Loucy (cell line): ENCODE results near the gene SORCS2.

Experiments used
- H2AFZ ChIP-seq: fragments of 200-600 bp; sonication (generic); 2 replicates; pipeline ENCODE4 v1.6.0; 2016; ENCODE audit warnings: antibody characterized with exemption, mild to moderate bottlenecking, low read length, moderate library complexity
- H3F3A ChIP-seq: fragments of 200-600 bp; 2 replicates; pipeline ENCODE4 v1.6.0; 2016; ENCODE audit warnings: antibody characterized with exemption, low read depth, mild to moderate bottlenecking
- H3K27me3 ChIP-seq: fragments of 200-600 bp; sonication (generic); 2 replicates; pipeline ENCODE4 v1.6.1; 2014; ENCODE audit warnings: low read length, mild to moderate bottlenecking; ENCODE audit not compliant: insufficient read depth, poor library complexity, severe bottlenecking
- H3K36me3 ChIP-seq: fragments of 200-600 bp; sonication (generic); 2 replicates; pipeline ENCODE4 v1.6.1; 2016; ENCODE audit warnings: low read length; ENCODE audit not compliant: insufficient read depth
- H3K4me1 ChIP-seq: fragments of 200-600 bp; sonication (generic); 2 replicates; pipeline ENCODE4 v1.5.1; 2014; ENCODE audit warnings: low read length, mild to moderate bottlenecking; ENCODE audit not compliant: insufficient read depth, poor library complexity, severe bottlenecking
- H3K4me2 ChIP-seq: fragments of 200-600 bp; sonication (generic); 2 replicates; pipeline ENCODE4 v1.6.0; 2014; ENCODE audit warnings: antibody characterized with exemption, low read length, low read depth, mild to moderate bottlenecking; ENCODE audit not compliant: poor library complexity, severe bottlenecking
- H3K4me3 ChIP-seq: fragments of 200-600 bp; sonication (generic); 2 replicates; pipeline ENCODE4 v1.5.1; 2014; ENCODE audit warnings: low read length, mild to moderate bottlenecking, mixed read lengths; ENCODE audit not compliant: poor library complexity, severe bottlenecking
- H3K79me2 ChIP-seq: fragments of 200-600 bp; sonication (generic); 2 replicates; pipeline ENCODE4 v1.6.1; 2014; ENCODE audit warnings: low read length; ENCODE audit not compliant: insufficient read depth
- H3K9ac ChIP-seq: fragments of 200-600 bp; sonication (generic); 2 replicates; pipeline ENCODE4 v1.6.0; 2014; ENCODE audit warnings: mild to moderate bottlenecking, low read depth, low read length, moderate library complexity; ENCODE audit not compliant: poor library complexity, severe bottlenecking
- H3K9me2 ChIP-seq: fragments of 200-600 bp; sonication (generic); replicated peaks from 2 replicates; pipeline ENCODE4 v1.6.1; 2016; ENCODE audit warnings: low read depth, low read length, mixed read lengths
- H3K9me3 ChIP-seq: fragments of 200-600 bp; sonication (generic); 2 replicates; pipeline ENCODE4 v1.6.1; 2014; ENCODE audit warnings: mild to moderate bottlenecking, antibody characterized with exemption, low read length, low read depth; ENCODE audit not compliant: insufficient read depth
- H4K20me1 ChIP-seq: fragments of 200-600 bp; sonication (generic); 2 replicates; pipeline ENCODE4 v1.6.0; 2014; ENCODE audit warnings: antibody characterized with exemption, low read length, mild to moderate bottlenecking; ENCODE audit not compliant: insufficient read depth, poor library complexity, severe bottlenecking
- EZH2phosphoT487 ChIP-seq: fragments of 200-600 bp; IDR thresholded peaks from 2 replicates; pipeline ENCODE4 v1.6.1; 2018; ENCODE audit warnings: antibody characterized with exemption, mild to moderate bottlenecking, moderate library complexity, borderline replicate concordance
- TF ChIP-seq, protein P1 (sequence below): fragments of 200-600 bp; sonication (generic); conservative IDR thresholded peaks from 2 replicates; pipeline ENCODE4 v1.5.1; 2014; ENCODE audit warnings: mild to moderate bottlenecking, antibody characterized with exemption, low read length

Gene SORCS2

GRCh38 chr4:7264694-7265093 lies 72.4 kb downstream of the SORCS2 start:
- Histone ChIP-seq H3K4me1 (no peaks in the 10 kb centered on the region), H3K9me2 (no peaks in the 10 kb centered on the region)

DNA sequence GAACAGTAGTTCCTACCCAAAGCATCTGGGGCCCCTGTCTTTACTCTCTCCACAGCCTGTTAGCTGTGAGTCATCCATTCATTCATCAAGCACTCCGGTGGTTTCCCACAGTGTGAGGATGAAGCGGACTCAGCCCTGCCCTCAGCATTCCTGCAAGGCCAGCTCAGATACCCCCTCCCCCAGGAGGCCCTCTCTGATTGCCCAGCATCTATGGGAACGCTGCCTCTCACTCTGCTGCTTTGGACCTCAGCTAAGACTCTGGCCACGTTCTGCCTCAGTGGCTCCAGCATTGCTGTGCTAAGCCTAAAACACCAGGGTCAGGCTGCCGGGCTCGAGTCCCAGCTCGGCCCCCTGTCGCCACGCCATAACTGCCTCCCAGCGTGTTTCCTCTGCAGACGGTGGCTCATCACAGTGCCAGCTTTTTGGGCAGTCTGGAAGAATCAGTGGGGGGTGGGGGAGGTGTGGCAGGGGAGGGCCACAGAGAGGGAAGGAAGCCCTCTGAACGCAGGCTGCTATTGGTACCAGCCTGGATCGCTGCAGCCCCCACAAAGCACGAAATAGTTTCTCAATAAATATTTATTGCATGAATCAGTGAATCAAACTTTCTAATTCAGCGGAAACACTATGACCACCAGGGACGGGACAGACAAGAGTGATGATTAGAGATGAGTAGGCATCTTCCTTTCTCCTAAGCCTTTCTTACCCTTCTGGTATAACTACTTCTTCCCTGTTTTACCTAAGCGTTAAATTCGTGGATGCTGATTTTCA lies 74.4 kb downstream of the SORCS2 start:
- Histone ChIP-seq H3K4me1 (no peaks in the 10 kb centered on the region), H2AFZ (no peak overlapping the region), H3K27me3 (no peaks in the 10 kb centered on the region), H4K20me1 (no peaks in the 10 kb centered on the region), H3K36me3 (no peaks in the 10 kb centered on the region), H3K4me2 (no peak overlapping the region), H3K4me3 (no peak overlapping the region), H3K9me2 (no peaks in the 10 kb centered on the region), H3F3A (no peaks in the 10 kb centered on the region), H3K9me3 (peaks cover 5% of the 10 kb centered on the region; the same call in 1 of the 2 replicates), H3K9ac (no peak overlapping the region), H3K79me2 (no peaks in the 10 kb centered on the region)
- no peak for TF ChIP-seq EZH2phosphoT487
- TF ChIP-seq, protein P1, sequence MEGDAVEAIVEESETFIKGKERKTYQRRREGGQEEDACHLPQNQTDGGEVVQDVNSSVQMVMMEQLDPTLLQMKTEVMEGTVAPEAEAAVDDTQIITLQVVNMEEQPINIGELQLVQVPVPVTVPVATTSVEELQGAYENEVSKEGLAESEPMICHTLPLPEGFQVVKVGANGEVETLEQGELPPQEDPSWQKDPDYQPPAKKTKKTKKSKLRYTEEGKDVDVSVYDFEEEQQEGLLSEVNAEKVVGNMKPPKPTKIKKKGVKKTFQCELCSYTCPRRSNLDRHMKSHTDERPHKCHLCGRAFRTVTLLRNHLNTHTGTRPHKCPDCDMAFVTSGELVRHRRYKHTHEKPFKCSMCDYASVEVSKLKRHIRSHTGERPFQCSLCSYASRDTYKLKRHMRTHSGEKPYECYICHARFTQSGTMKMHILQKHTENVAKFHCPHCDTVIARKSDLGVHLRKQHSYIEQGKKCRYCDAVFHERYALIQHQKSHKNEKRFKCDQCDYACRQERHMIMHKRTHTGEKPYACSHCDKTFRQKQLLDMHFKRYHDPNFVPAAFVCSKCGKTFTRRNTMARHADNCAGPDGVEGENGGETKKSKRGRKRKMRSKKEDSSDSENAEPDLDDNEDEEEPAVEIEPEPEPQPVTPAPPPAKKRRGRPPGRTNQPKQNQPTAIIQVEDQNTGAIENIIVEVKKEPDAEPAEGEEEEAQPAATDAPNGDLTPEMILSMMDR, result no peak

More at GRCh38 chr4:7264694-7265093, 72.4 kb downstream of the SORCS2 start:
- H3K79me2 ChIP-seq, result no peaks in the 10 kb centered on the region
- peaks cover 5% of the 10 kb centered on the region; the same call in 1 of the 2 replicates for H3K9me3 ChIP-seq
- no peak overlapping the region for H3K4me3 ChIP-seq
- H3K9ac ChIP-seq, result no peak overlapping the region
- H4K20me1 ChIP-seq, result no peaks in the 10 kb centered on the region
- H3K4me2 ChIP-seq, result no peak overlapping the region
- H3F3A ChIP-seq, result no peaks in the 10 kb centered on the region
- H3K36me3 ChIP-seq, result no peaks in the 10 kb centered on the region
- H2AFZ ChIP-seq, result no peak overlapping the region
- no peaks in the 10 kb centered on the region for H3K27me3 ChIP-seq
- TF ChIP-seq EZH2phosphoT487, result no peak
- TF ChIP-seq, protein P1, result no peak

GRCh38 chr4:7267829-7268228 lies 75.5 kb downstream of the SORCS2 start:
- no peak overlapping the region for H2AFZ ChIP-seq
- H3K79me2 ChIP-seq, result no peaks in the 10 kb centered on the region
- no peak overlapping the region for H3K9ac ChIP-seq
- H3K27me3 ChIP-seq, result no peaks in the 10 kb centered on the region
- H3K36me3 ChIP-seq, result no peaks in the 10 kb centered on the region
- no peak for TF ChIP-seq EZH2phosphoT487
- TF ChIP-seq, protein P1, result no peak
- H3K4me3 ChIP-seq, result no peak overlapping the region
- no peaks in the 10 kb centered on the region for H3K9me2 ChIP-seq
- peaks cover 5% of the 10 kb centered on the region; the same call in 1 of the 2 replicates for H3K9me3 ChIP-seq
- H3K4me2 ChIP-seq, result no peak overlapping the region
- H4K20me1 ChIP-seq, result no peaks in the 10 kb centered on the region
- H3K4me1 ChIP-seq, result no peaks in the 10 kb centered on the region
- H3F3A ChIP-seq, result no peaks in the 10 kb centered on the region
